Measurements from ENCODE around the gene LIMS2.
A peak's percentile ranks its signal among the peaks of the same experiment; 100 is the strongest.

Gene LIMS2

GRCh38 chr2:127675331-127676261, at the start of gene LIMS2:
LIMS2 (minus strand) TSS chr2:127675530; CDS start chr2:127675024, 506 bp downstream.
- no peaks in the 10 kb centered on the region for H3K9me3 ChIP-seq (ENCODE audit: control insufficient read depth, insufficient read depth, low read depth, low read length)
- H3K4me3 ChIP-seq (ENCODE audit: low read depth, low read length) = peak within 1 kb of the TSS; percentile 77
- peaks cover 9% of the 10 kb centered on the region; the same call in 1 of the 2 replicates for H3K4me1 ChIP-seq (ENCODE audit: control insufficient read depth, insufficient read depth, low read length)
- no peaks in the 10 kb centered on the region for H3K36me3 ChIP-seq (ENCODE audit: control insufficient read depth, insufficient read depth, low read length)
- no peak within 1 kb of the TSS for H3K27ac ChIP-seq (ENCODE audit: low read depth, low read length)
- H3K9ac ChIP-seq (ENCODE audit: low read length) = peak within 1 kb of the TSS; percentile 51
- peaks cover 85% of the 10 kb centered on the region for H3K27me3 ChIP-seq (ENCODE audit: control insufficient read depth, insufficient read depth, low read length)

- Histone ChIP-seq H3K27ac (ENCODE audit: low read depth, low read length) (no peak overlapping the region), H3K4me3 (ENCODE audit: low read depth, low read length) (no peak overlapping the region), H3K27me3 (ENCODE audit: control insufficient read depth, insufficient read depth, low read length) (no peaks in the 10 kb centered on the region), H3K9me3 (ENCODE audit: control insufficient read depth, insufficient read depth, low read depth, low read length) (no peaks in the 10 kb centered on the region), H3K4me1 (ENCODE audit: control insufficient read depth, insufficient read depth, low read length) (no peaks in the 10 kb centered on the region), H3K36me3 (ENCODE audit: control insufficient read depth, insufficient read depth, low read length) (peaks cover 89% of the 10 kb centered on the region), H3K9ac (ENCODE audit: low read length) (no peak overlapping the region)
Observed at GRCh38 chr2:127722807-127723206, 47.5 kb upstream of the LIMS2 start.

GRCh38 chr2:127721978-127722355, 46.6 kb upstream of the LIMS2 start:
- Histone ChIP-seq H3K27me3 (ENCODE audit: control insufficient read depth, insufficient read depth, low read length) (no peaks in the 10 kb centered on the region), H3K27ac (ENCODE audit: low read depth, low read length) (no peak overlapping the region), H3K4me1 (ENCODE audit: control insufficient read depth, insufficient read depth, low read length) (no peaks in the 10 kb centered on the region), H3K36me3 (ENCODE audit: control insufficient read depth, insufficient read depth, low read length) (peaks cover 94% of the 10 kb centered on the region), H3K9me3 (ENCODE audit: control insufficient read depth, insufficient read depth, low read depth, low read length) (no peaks in the 10 kb centered on the region), H3K4me3 (ENCODE audit: low read depth, low read length) (no peak overlapping the region), H3K9ac (ENCODE audit: low read length) (no peak overlapping the region)

GRCh38 chr2:127721311-127721977, 46.1 kb upstream of the LIMS2 start:
- Histone ChIP-seq H3K27ac (ENCODE audit: low read depth, low read length) (no peak overlapping the region), H3K36me3 (ENCODE audit: control insufficient read depth, insufficient read depth, low read length) (peaks cover 94% of the 10 kb centered on the region), H3K4me1 (ENCODE audit: control insufficient read depth, insufficient read depth, low read length) (no peaks in the 10 kb centered on the region), H3K9ac (ENCODE audit: low read length) (no peak overlapping the region), H3K9me3 (ENCODE audit: control insufficient read depth, insufficient read depth, low read depth, low read length) (no peaks in the 10 kb centered on the region), H3K27me3 (ENCODE audit: control insufficient read depth, insufficient read depth, low read length) (no peaks in the 10 kb centered on the region), H3K4me3 (ENCODE audit: low read depth, low read length) (no peak overlapping the region)

- H3K4me1 ChIP-seq (ENCODE audit: control insufficient read depth, insufficient read depth, low read length) = no peaks in the 10 kb centered on the region
- no peaks in the 10 kb centered on the region for H3K27me3 ChIP-seq (ENCODE audit: control insufficient read depth, insufficient read depth, low read length)
- no peak overlapping the region for H3K4me3 ChIP-seq (ENCODE audit: low read depth, low read length)
- no peaks in the 10 kb centered on the region for H3K9me3 ChIP-seq (ENCODE audit: control insufficient read depth, insufficient read depth, low read depth, low read length)
- H3K27ac ChIP-seq (ENCODE audit: low read depth, low read length) = no peak overlapping the region
- peaks cover 90% of the 10 kb centered on the region for H3K36me3 ChIP-seq (ENCODE audit: control insufficient read depth, insufficient read depth, low read length)
- no peak overlapping the region for H3K9ac ChIP-seq (ENCODE audit: low read length)
Observed at GRCh38 chr2:127719301-127720218, 44.2 kb upstream of the LIMS2 start.

GRCh38 chr2:127718271-127718670, 42.9 kb upstream of the LIMS2 start:
- H3K36me3 ChIP-seq (ENCODE audit: control insufficient read depth, insufficient read depth, low read length) = peaks cover 90% of the 10 kb centered on the region
- H3K9ac ChIP-seq (ENCODE audit: low read length) = no peak overlapping the region
- H3K4me1 ChIP-seq (ENCODE audit: control insufficient read depth, insufficient read depth, low read length) = no peaks in the 10 kb centered on the region
- no peaks in the 10 kb centered on the region for H3K27me3 ChIP-seq (ENCODE audit: control insufficient read depth, insufficient read depth, low read length)
- H3K4me3 ChIP-seq (ENCODE audit: low read depth, low read length) = no peak overlapping the region
- no peak overlapping the region for H3K27ac ChIP-seq (ENCODE audit: low read depth, low read length)
- no peaks in the 10 kb centered on the region for H3K9me3 ChIP-seq (ENCODE audit: control insufficient read depth, insufficient read depth, low read depth, low read length)

GRCh38 chr2:127715778-127716449, 40.6 kb upstream of the LIMS2 start:
- Histone ChIP-seq H3K9ac (ENCODE audit: low read length) (no peak overlapping the region), H3K27ac (ENCODE audit: low read depth, low read length) (no peak overlapping the region), H3K9me3 (ENCODE audit: control insufficient read depth, insufficient read depth, low read depth, low read length) (no peaks in the 10 kb centered on the region), H3K36me3 (ENCODE audit: control insufficient read depth, insufficient read depth, low read length) (peaks cover 79% of the 10 kb centered on the region), H3K27me3 (ENCODE audit: control insufficient read depth, insufficient read depth, low read length) (no peaks in the 10 kb centered on the region), H3K4me3 (ENCODE audit: low read depth, low read length) (no peak overlapping the region), H3K4me1 (ENCODE audit: control insufficient read depth, insufficient read depth, low read length) (no peaks in the 10 kb centered on the region)

GRCh38 chr2:127713562-127713961, 38.2 kb upstream of the LIMS2 start:
- no peaks in the 10 kb centered on the region for H3K9me3 ChIP-seq (ENCODE audit: control insufficient read depth, insufficient read depth, low read depth, low read length)
- no peak overlapping the region for H3K9ac ChIP-seq (ENCODE audit: low read length)
- no peaks in the 10 kb centered on the region for H3K4me1 ChIP-seq (ENCODE audit: control insufficient read depth, insufficient read depth, low read length)
- H3K27ac ChIP-seq (ENCODE audit: low read depth, low read length) = no peak overlapping the region
- H3K36me3 ChIP-seq (ENCODE audit: control insufficient read depth, insufficient read depth, low read length) = peaks cover 79% of the 10 kb centered on the region
- H3K27me3 ChIP-seq (ENCODE audit: control insufficient read depth, insufficient read depth, low read length) = no peaks in the 10 kb centered on the region
- no peak overlapping the region for H3K4me3 ChIP-seq (ENCODE audit: low read depth, low read length)

GRCh38 chr2:127712999-127713398, 37.7 kb upstream of the LIMS2 start:
- Histone ChIP-seq H3K9me3 (ENCODE audit: control insufficient read depth, insufficient read depth, low read depth, low read length) (no peaks in the 10 kb centered on the region), H3K27ac (ENCODE audit: low read depth, low read length) (no peak overlapping the region), H3K36me3 (ENCODE audit: control insufficient read depth, insufficient read depth, low read length) (peaks cover 79% of the 10 kb centered on the region), H3K4me3 (ENCODE audit: low read depth, low read length) (no peak overlapping the region), H3K9ac (ENCODE audit: low read length) (no peak overlapping the region), H3K4me1 (ENCODE audit: control insufficient read depth, insufficient read depth, low read length) (no peaks in the 10 kb centered on the region), H3K27me3 (ENCODE audit: control insufficient read depth, insufficient read depth, low read length) (no peaks in the 10 kb centered on the region)

- Histone ChIP-seq H3K9ac (ENCODE audit: low read length) (no peak overlapping the region), H3K4me3 (ENCODE audit: low read depth, low read length) (no peak overlapping the region), H3K36me3 (ENCODE audit: control insufficient read depth, insufficient read depth, low read length) (peaks cover 85% of the 10 kb centered on the region), H3K27me3 (ENCODE audit: control insufficient read depth, insufficient read depth, low read length) (no peaks in the 10 kb centered on the region), H3K4me1 (ENCODE audit: control insufficient read depth, insufficient read depth, low read length) (no peaks in the 10 kb centered on the region), H3K27ac (ENCODE audit: low read depth, low read length) (no peak overlapping the region), H3K9me3 (ENCODE audit: control insufficient read depth, insufficient read depth, low read depth, low read length) (no peaks in the 10 kb centered on the region)
Observed at GRCh38 chr2:127709336-127709735, 34.0 kb upstream of the LIMS2 start.
